Effector CD4-positive, alpha-beta T cell (primary cell): ENCODE measurements around the gene DDB1.

ENCODE experiments used
- DNase-seq: peaks from one replicate; pipeline ENCODE4 v3.0.0-alpha.2; 2020
- total RNA-seq: gene quantifications from one replicate; lab custom pipeline; 2026; lab: John Stamatoyannopoulos, UW

DDB1 gene
- 182 reads per million, percentile 91 among the genes with 10 or more reads in this experiment for total RNA-seq

- DNase-seq: peak; percentile 97
Observed at GRCh38 chr11:61332797-61333549, at the start of gene DDB1, which contains the start of gene TKFC. DDB1 (minus strand) TSS chr11:61333105; CDS start chr11:61332968, 137 bp downstream. TKFC (plus strand) TSS chr11:61333228; CDS start chr11:61334729, 1,501 bp downstream.

GRCh38 chr11:61380884-61381283, 48.0 kb upstream of the DDB1 start:
- DNase-seq: no peak

- no peak for DNase-seq
Observed at GRCh38 chr11:61378713-61379313, 45.9 kb upstream of the DDB1 start.

GRCh38 chr11:61377461-61378160, 44.7 kb upstream of the DDB1 start:
- no peak for DNase-seq

- no peak for DNase-seq
Observed at GRCh38 chr11:61375761-61376108, 42.8 kb upstream of the DDB1 start.

- DNase-seq: no peak
Observed at GRCh38 chr11:61372659-61373420, 39.9 kb upstream of the DDB1 start.

- no peak for DNase-seq
Observed at GRCh38 chr11:61370349-61371005, 37.6 kb upstream of the DDB1 start.

GRCh38 chr11:61369372-61370348, 36.8 kb upstream of the DDB1 start:
- no peak for DNase-seq

- DNase-seq: no peak
Observed at GRCh38 chr11:61368646-61369045, 35.7 kb upstream of the DDB1 start.

- DNase-seq: no peak
Observed at GRCh38 chr11:61367406-61367805, 34.5 kb upstream of the DDB1 start.

- DNase-seq: no peak
Observed at GRCh38 chr11:61364012-61364675, 31.2 kb upstream of the DDB1 start.

- DNase-seq: peak; percentile 18
Observed at GRCh38 chr11:61362542-61362875, 29.6 kb upstream of the DDB1 start.

GRCh38 chr11:61361741-61362541, 29.0 kb upstream of the DDB1 start, which contains the start of the genes CYB561A3 and TMEM138:
CYB561A3 (minus strand) TSS chr11:61361882; CDS start chr11:61356713, 5,169 bp downstream.
TMEM138 (plus strand) TSS chr11:61362374; CDS start chr11:61364391, 2,017 bp downstream.
- DNase-seq: peak; percentile 83

GRCh38 chr11:61361237-61361740, 28.4 kb upstream of the DDB1 start:
- no peak for DNase-seq

GRCh38 chr11:61359516-61359915, 26.6 kb upstream of the DDB1 start:
- DNase-seq: no peak

- no peak for DNase-seq
Observed at GRCh38 chr11:61358566-61358965, 25.7 kb upstream of the DDB1 start.

- DNase-seq: no peak
Observed at GRCh38 chr11:61357894-61358239, 25.0 kb upstream of the DDB1 start.

GRCh38 chr11:61357233-61357893, 24.5 kb upstream of the DDB1 start:
- no peak for DNase-seq

GRCh38 chr11:61356706-61357105, 23.8 kb upstream of the DDB1 start:
- DNase-seq: no peak
